ENCODE measurements around the gene TEX35. TPM values are rescaled to one million over a fixed set of nuclear protein-coding genes. Genes with fewer than 3 reads are reported as not detected.
"Not testable (repeated sequence)": the region's sequence is repeated elsewhere in the genome, so short reads cannot be mapped to it uniquely, and the experiment has no call there.

The TEX35 gene
- total RNA-seq, 1 experiment from 2014 or later: not detected

GRCh38 chr1:178558816-178559215 lies 45.9 kb downstream of the TEX35 start:
- H3K27ac ChIP-seq; H3K4me3 ChIP-seq; H3K36me3 ChIP-seq; H3K27me3 ChIP-seq; DNase-seq; H3K4me1 ChIP-seq; H3K9me3 ChIP-seq (replicated peaks): not testable (repeated sequence)

- no peak overlapping the region for H3K27ac ChIP-seq
- no peaks in the 10 kb centered on the region for H3K36me3 ChIP-seq
- H3K4me3 ChIP-seq: no peak overlapping the region
- no peak for DNase-seq
- no peaks in the 10 kb centered on the region for H3K9me3 ChIP-seq (replicated peaks)
- H3K4me1 ChIP-seq: no peaks in the 10 kb centered on the region
- H3K27me3 ChIP-seq: no peaks in the 10 kb centered on the region
These were observed 48.0 kb downstream of the TEX35 start for GRCh38 chr1:178560871-178561376.

GRCh38 chr1:178563099-178563820 lies 50.4 kb downstream of the TEX35 start:
- no peak for DNase-seq
- Histone ChIP-seq H3K4me3 (no peak overlapping the region), H3K9me3 (replicated peaks) (no peaks in the 10 kb centered on the region), H3K4me1 (no peaks in the 10 kb centered on the region), H3K36me3 (no peaks in the 10 kb centered on the region), H3K27me3 (no peaks in the 10 kb centered on the region), H3K27ac (no peak overlapping the region)

GRCh38 chr1:178564086-178564782 lies 51.3 kb downstream of the TEX35 start:
- Histone ChIP-seq H3K27me3 (no peaks in the 10 kb centered on the region), H3K9me3 (replicated peaks) (no peaks in the 10 kb centered on the region), H3K4me1 (no peaks in the 10 kb centered on the region), H3K4me3 (no peak overlapping the region), H3K27ac (no peak overlapping the region), H3K36me3 (no peaks in the 10 kb centered on the region)
- no peak for DNase-seq

GRCh38 chr1:178564783-178565180 lies 51.9 kb downstream of the TEX35 start:
- Histone ChIP-seq H3K9me3 (replicated peaks) (no peaks in the 10 kb centered on the region), H3K36me3 (no peaks in the 10 kb centered on the region), H3K4me1 (no peaks in the 10 kb centered on the region), H3K27ac (no peak overlapping the region), H3K27me3 (no peaks in the 10 kb centered on the region), H3K4me3 (no peak overlapping the region)
- DNase-seq: no peak

- no peak for DNase-seq
- H3K36me3 ChIP-seq: no peaks in the 10 kb centered on the region
- no peak overlapping the region for H3K4me3 ChIP-seq
- no peaks in the 10 kb centered on the region for H3K9me3 ChIP-seq (replicated peaks)
- H3K4me1 ChIP-seq: no peaks in the 10 kb centered on the region
- no peak overlapping the region for H3K27ac ChIP-seq
- no peaks in the 10 kb centered on the region for H3K27me3 ChIP-seq
These were observed 52.7 kb downstream of the TEX35 start for GRCh38 chr1:178565586-178565985.

GRCh38 chr1:178566187-178566586 lies 53.3 kb downstream of the TEX35 start:
- Histone ChIP-seq H3K36me3 (no peaks in the 10 kb centered on the region), H3K4me1 (no peaks in the 10 kb centered on the region), H3K27me3 (no peaks in the 10 kb centered on the region), H3K9me3 (replicated peaks) (no peaks in the 10 kb centered on the region), H3K27ac (no peak overlapping the region), H3K4me3 (no peak overlapping the region)
- no peak for DNase-seq

GRCh38 chr1:178571807-178572206 lies 58.9 kb downstream of the TEX35 start:
- peaks cover 5% of the 10 kb centered on the region; the same call in 1 of the 2 replicates for H3K4me1 ChIP-seq
- DNase-seq: no peak
- H3K36me3 ChIP-seq: no peaks in the 10 kb centered on the region
- H3K9me3 ChIP-seq (replicated peaks): no peaks in the 10 kb centered on the region
- H3K27me3 ChIP-seq: no peaks in the 10 kb centered on the region
- no peak overlapping the region for H3K27ac ChIP-seq
- H3K4me3 ChIP-seq: no peak overlapping the region

Other genes starting within 250 kb of the TEX35 start
- not detected in 2 replicates for gene CLEC20A, start 16.1 kb upstream of the TEX35 start, total RNA-seq (2014; rRNA removed; shearing (Covaris generic))
- gene RALGPS2, start 212.1 kb downstream of the TEX35 start, total RNA-seq (2014; rRNA removed; shearing (Covaris generic)): 34.9 and 41.5 TPM in 2 replicates

Measured in SJCRH30 (cell line).